ENCODE measurements around the gene CHRNB1. TPM values are rescaled to one million over a fixed set of nuclear protein-coding genes. Genes with fewer than 3 reads are reported as not detected.

The CHRNB1 gene
- polyA plus RNA-seq, 1 donor from 2014 or later = 18.2 TPM

GRCh38 chr17:7460850-7461660, 16.2 kb downstream of the CHRNB1 start:
- Histone ChIP-seq H3K27me3 (ENCODE audit: insufficient read depth, low read depth, low read length) (no peaks in the 10 kb centered on the region), H3F3A (ENCODE audit: insufficient read depth, low read length, poor library complexity, severe bottlenecking) (no peaks in the 10 kb centered on the region), H3K4me3 (ENCODE audit: low read length) (no peak overlapping the region), H3K9ac (ENCODE audit: low read length) (no peak overlapping the region), H3K27ac (ENCODE audit: low read length) (no peak overlapping the region), H3K9me3 (ENCODE audit: low read length) (no peaks in the 10 kb centered on the region), H3K36me3 (ENCODE audit: insufficient read depth, low read length) (no peaks in the 10 kb centered on the region), H2AFZ (ENCODE audit: low read depth, low read length) (no peak overlapping the region), H4K20me1 (ENCODE audit: insufficient read depth) (no peaks in the 10 kb centered on the region), H3K4me2 (ENCODE audit: low read length) (no peak overlapping the region), H3K79me2 (replicated peaks; ENCODE audit: insufficient read depth, low read length) (no peaks in the 10 kb centered on the region), H3K9me2 (ENCODE audit: insufficient read depth, low read length) (no peaks in the 10 kb centered on the region)
- TF ChIP-seq MXI1 (conservative IDR thresholded peaks at IDR 0.05; ENCODE audit: poor library complexity, severe bottlenecking) (no peak), POLR2AphosphoS5 (IDR thresholded peaks at IDR 0.05) (no peak)

- Histone ChIP-seq H3K4me2 (ENCODE audit: low read length) (no peak overlapping the region), H3K36me3 (ENCODE audit: insufficient read depth, low read length) (no peaks in the 10 kb centered on the region), H3K27me3 (ENCODE audit: insufficient read depth, low read depth, low read length) (no peaks in the 10 kb centered on the region), H3F3A (ENCODE audit: insufficient read depth, low read length, poor library complexity, severe bottlenecking) (no peaks in the 10 kb centered on the region), H4K20me1 (ENCODE audit: insufficient read depth) (no peaks in the 10 kb centered on the region), H3K4me3 (ENCODE audit: low read length) (no peak overlapping the region), H3K9me3 (ENCODE audit: low read length) (no peaks in the 10 kb centered on the region), H3K9me2 (ENCODE audit: insufficient read depth, low read length) (no peaks in the 10 kb centered on the region), H2AFZ (ENCODE audit: low read depth, low read length) (no peak overlapping the region), H3K9ac (ENCODE audit: low read length) (no peak overlapping the region), H3K79me2 (replicated peaks; ENCODE audit: insufficient read depth, low read length) (no peaks in the 10 kb centered on the region), H3K27ac (ENCODE audit: low read length) (no peak overlapping the region)
- TF ChIP-seq POLR2AphosphoS5 (IDR thresholded peaks at IDR 0.05) = no peak
- no peak for TF ChIP-seq EZH2 (IDR thresholded peaks at IDR 0.05; ENCODE audit: borderline replicate concordance, insufficient read depth, low read length, poor library complexity, severe bottlenecking)
- TF ChIP-seq SMC3 (conservative IDR thresholded peaks at IDR 0.05; ENCODE audit: poor library complexity) = no peak
- no peak for TF ChIP-seq MXI1 (conservative IDR thresholded peaks at IDR 0.05; ENCODE audit: poor library complexity, severe bottlenecking)
- TF ChIP-seq RAD21 (conservative IDR thresholded peaks at IDR 0.05) = no peak
- no peak for TF ChIP-seq EP300 (conservative IDR thresholded peaks at IDR 0.05; ENCODE audit: poor library complexity, severe bottlenecking)
- no peak for TF ChIP-seq CTCF (IDR thresholded peaks at IDR 0.05; ENCODE audit: poor library complexity, severe bottlenecking)
- TF ChIP-seq TAF1 (IDR thresholded peaks at IDR 0.05; ENCODE audit: low read depth) = no peak
- TF ChIP-seq REST (IDR thresholded peaks at IDR 0.05; ENCODE audit: borderline replicate concordance) = no peak
These were observed 17.9 kb downstream of the CHRNB1 start for GRCh38 chr17:7462474-7463371.
